ENCODE data around the gene PLA2G3. TPM values are rescaled to one million over a fixed set of nuclear protein-coding genes. Genes with fewer than 3 reads are reported as not detected.

Gene PLA2G3
- total RNA-seq, 4 donors from 2014 or later: not detected

- Histone ChIP-seq H3K27me3 (no peaks in the 10 kb centered on the region), H3K36me3 (peaks cover 23 to 58% (median 41%) of the 10 kb centered on the region in 4 donors), H3K4me1 (peaks cover 61 to 86% (median 84%) of the 10 kb centered on the region in 4 donors), H3K9me3 (no peaks in the 10 kb centered on the region), H3K27ac (replicated peaks in 1 of 4) (peak overlapping the region; percentile 98 to 99 (median 99)), H3K4me3 (peak overlapping the region; percentile 68 to 91 (median 78))
- 14% methylated on average over 9 of the region's 13 CpGs for WGBS
- TF ChIP-seq POLR2A (IDR thresholded peaks at IDR 0.05; ENCODE audit: low read depth) (no peak), CTCF (IDR thresholded peaks at IDR 0.05) (peak in 1 of 3 experiments; percentile 12)
- intact Hi-C loops (cut with DNase I): loop anchor here (2.0 kb wide), 1 partner anchor 139 kb away; no protein-coding TSS in a partner anchor
- no peak for DNase-seq (ENCODE audit: extremely low spot score)
Measured at GRCh38 chr22:31085493-31085824, 54.8 kb downstream of the PLA2G3 start.

- Histone ChIP-seq H3K27me3 (no peaks in the 10 kb centered on the region), H3K4me1 (peaks cover 64 to 90% (median 86%) of the 10 kb centered on the region in 4 donors), H3K36me3 (peaks cover 20 to 53% (median 36%) of the 10 kb centered on the region in 4 donors), H3K4me3 (peak overlapping the region; percentile 68 to 91 (median 78)), H3K27ac (replicated peaks in 1 of 4) (peak overlapping the region; percentile 98 to 99 (median 99)), H3K9me3 (no peaks in the 10 kb centered on the region)
- intact Hi-C loops (cut with DNase I): loop anchor here (1.0 to 2.0 kb wide), 2 partner anchors 30 to 138 kb away; no protein-coding TSS in a partner anchor
- 3% methylated on average over 19 of the region's 69 CpGs for WGBS
- TF ChIP-seq EP300 (IDR thresholded peaks at IDR 0.05) (no peak), CTCF (IDR thresholded peaks at IDR 0.05) (peak; percentile 85 to 92 (median 86)), POLR2AphosphoS5 (IDR thresholded peaks at IDR 0.05) (peak in 1 of 2 donors; percentile 81), POLR2A (IDR thresholded peaks at IDR 0.05; ENCODE audit: low read depth) (no peak)
- DNase-seq (ENCODE audit: extremely low spot score): peak; percentile 97
Measured at GRCh38 chr22:31084811-31085492, 55.4 kb downstream of the PLA2G3 start.

Small RNA genes within 50 kb of the gene (small RNA-seq; reads per million reads assigned to genes)
- 0 to 0.75 (median 0.34) reads per million in 3 donors for gene MIR3928

Other genes starting within 250 kb of the PLA2G3 start
- 10 to 100 TPM; 19.5 to 28.8 (median 23.8) TPM for gene MORC2, start 171.7 kb downstream of the PLA2G3 start, total RNA-seq
- gene TUG1, start 171.2 kb downstream of the PLA2G3 start, total RNA-seq: 10 to 100 TPM; 53.0 to 78.5 (median 64.1) TPM
- 1,000 to 10,000 TPM; 1,154 to 1,495 (median 1,416) TPM for gene SMTN, start 59.2 kb downstream of the PLA2G3 start, total RNA-seq
- gene SELENOM, start 32.9 kb downstream of the PLA2G3 start, total RNA-seq: 1,000 to 10,000 TPM; 1,118 to 1,733 (median 1,416) TPM
- 1 to 10 TPM; 1.3 to 2.1 (median 1.8) TPM for gene INPP5J, start 17.5 kb downstream of the PLA2G3 start, total RNA-seq
- 10 to 100 TPM; 33.6 to 66.7 (median 55.6) TPM for gene RNF185, start 19.7 kb upstream of the PLA2G3 start, total RNA-seq
- gene LIMK2, start 71.8 kb upstream of the PLA2G3 start, total RNA-seq: 10 to 100 TPM; 12.0 to 18.2 (median 14.3) TPM
- 10 to 100 TPM; 34.5 to 49.1 (median 39.8) TPM for gene PIK3IP1, start 152.0 kb upstream of the PLA2G3 start, total RNA-seq
- 10 to 100 TPM; 12.9 to 20.6 (median 17.0) TPM for gene PATZ1, start 205.8 kb upstream of the PLA2G3 start, total RNA-seq

Measured in esophagus muscularis mucosa (tissue), 4 donors.